OCI-LY1 (cell line): ENCODE data around the gene CPNE5.

Source experiments
- H2AFZ ChIP-seq: fragments of 200-600 bp; sonication (generic), shearing (Covaris generic); 2 replicates; pipeline ENCODE4 v1.6.0; 2014; ENCODE audit warnings: antibody characterized with exemption, mild to moderate bottlenecking, low read length
- H3F3A ChIP-seq: fragments of 200-600 bp; sonication (generic), shearing (Covaris generic); 2 replicates; pipeline ENCODE4 v1.6.0; 2014; ENCODE audit warnings: mild to moderate bottlenecking, antibody characterized with exemption, low read length, moderate library complexity; ENCODE audit not compliant: insufficient read depth
- H3K27ac ChIP-seq: fragments of 200-600 bp; sonication (generic); 2 replicates; pipeline ENCODE4 v1.5.1; 2014; ENCODE audit warnings: low read length, mixed run types, mild to moderate bottlenecking, low read depth; ENCODE audit not compliant: poor library complexity, severe bottlenecking
- H3K27me3 ChIP-seq: fragments of 200-600 bp; sonication (generic); 2 replicates; pipeline ENCODE4 v1.6.0; 2014; ENCODE audit warnings: antibody characterized with exemption, mild to moderate bottlenecking, low read length, moderate library complexity; ENCODE audit not compliant: insufficient read depth
- H3K36me3 ChIP-seq: fragments of 200-600 bp; sonication (generic); 2 replicates; pipeline ENCODE4 v1.6.1; 2014; ENCODE audit warnings: mild to moderate bottlenecking, antibody characterized with exemption, low read length, moderate library complexity, mixed read lengths; ENCODE audit not compliant: insufficient read depth
- H3K4me1 ChIP-seq: fragments of 200-600 bp; sonication (generic); 2 replicates; pipeline ENCODE4 v1.5.1; 2014; ENCODE audit warnings: mild to moderate bottlenecking, low read length, moderate library complexity; ENCODE audit not compliant: insufficient read depth, severe bottlenecking
- H3K4me2 ChIP-seq: fragments of 200-600 bp; sonication (generic), shearing (Covaris generic); 2 replicates; pipeline ENCODE4 v1.6.1; 2014; ENCODE audit warnings: low read length
- H3K4me3 ChIP-seq: fragments of 200-600 bp; sonication (generic); 2 replicates; pipeline ENCODE4 v1.5.1; 2014; ENCODE audit warnings: low read length, low read depth, mild to moderate bottlenecking, mixed read lengths; ENCODE audit not compliant: poor library complexity, severe bottlenecking
- H3K79me2 ChIP-seq: fragments of 200-600 bp; shearing (Covaris generic); 2 replicates; pipeline ENCODE4 v1.6.1; 2016; ENCODE audit warnings: mixed run types, low read length, mixed read lengths; ENCODE audit not compliant: insufficient read depth
- H3K9ac ChIP-seq: fragments of 200-600 bp; sonication (generic), shearing (Covaris generic); 2 replicates; pipeline ENCODE4 v1.6.1; 2014; ENCODE audit warnings: mild to moderate bottlenecking, low read length, mixed read lengths
- H3K9me2 ChIP-seq: fragments of 200-600 bp; sonication (generic), shearing (Covaris generic); 2 replicates; pipeline ENCODE4 v1.6.1; 2014; ENCODE audit warnings: low read depth, mild to moderate bottlenecking, low read length, mixed read lengths
- H3K9me3 ChIP-seq: fragments of 200-600 bp; shearing (Covaris generic); 2 replicates; pipeline ENCODE4 v1.6.1; 2014; ENCODE audit warnings: low read length, mixed read lengths
- H4K20me1 ChIP-seq: fragments of 200-600 bp; sonication (generic), shearing (Covaris generic); 2 replicates; pipeline ENCODE4 v1.6.0; 2016; ENCODE audit warnings: mild to moderate bottlenecking, low read length; ENCODE audit not compliant: insufficient read depth
- EZH2 ChIP-seq: fragments of 200-600 bp; sonication (generic), shearing (Covaris generic); IDR thresholded peaks from 2 replicates; pipeline ENCODE4 v1.8.0; 2017; ENCODE audit warnings: borderline replicate concordance, mixed run types, mild to moderate bottlenecking, antibody characterized with exemption, low read length, moderate library complexity, mixed read lengths
- TF ChIP-seq, protein P1 (sequence below): fragments of 200-600 bp; sonication (generic), shearing (Covaris generic); IDR thresholded peaks from 2 replicates; pipeline ENCODE4 v1.5.1; 2017; ENCODE audit warnings: mild to moderate bottlenecking, antibody characterized with exemption, low read length, moderate library complexity, mixed read lengths

Gene CPNE5

DNA sequence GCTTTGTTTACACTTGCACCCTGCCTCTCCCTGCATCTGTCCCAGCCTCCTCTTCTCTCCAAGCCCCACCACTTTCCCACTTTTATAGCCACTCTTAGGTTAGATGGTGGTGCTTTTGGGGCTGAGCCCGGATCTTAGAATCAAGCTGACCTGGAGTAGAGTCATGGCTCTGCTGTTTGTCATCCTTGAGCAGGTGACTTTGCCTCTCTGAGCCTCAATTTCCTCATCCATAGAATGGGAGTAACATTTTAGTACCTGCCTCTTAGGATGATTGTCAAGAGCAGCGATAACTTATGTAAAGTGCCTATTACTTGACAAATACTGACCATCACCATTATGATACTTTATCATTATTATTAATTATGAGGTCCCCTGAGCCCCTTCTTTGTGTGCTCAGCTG is 48.2 kb downstream of the CPNE5 start:
- no peak overlapping the region for H3K4me3 ChIP-seq
- H3K4me1 ChIP-seq, result no peaks in the 10 kb centered on the region
- H3K27me3 ChIP-seq, result no peaks in the 10 kb centered on the region; the same call in 1 of the 2 replicates

DNA sequence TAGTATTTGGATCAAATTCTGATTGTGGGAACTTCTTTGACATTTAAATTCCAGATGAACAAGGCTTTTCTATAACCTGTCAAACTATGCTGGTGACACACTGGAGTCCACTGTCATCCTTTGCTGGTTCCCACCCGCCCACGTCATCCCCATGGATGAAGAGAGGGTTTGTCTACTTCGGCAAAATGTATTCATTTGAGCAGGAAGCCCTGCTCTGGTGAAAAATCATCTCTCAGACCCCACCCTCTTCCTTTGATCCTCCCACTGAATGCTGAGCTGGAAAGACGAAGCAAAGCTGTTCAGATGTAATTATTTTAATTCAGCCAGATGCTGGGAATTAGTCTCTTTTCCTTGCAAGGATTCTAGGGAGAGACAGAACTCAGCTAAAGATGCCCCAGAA is 50.5 kb downstream of the CPNE5 start:
- Histone ChIP-seq H3K9me3 (no peaks in the 10 kb centered on the region), H3K27ac (no peak overlapping the region), H3K4me2 (no peak overlapping the region), H3K9ac (no peak overlapping the region), H3F3A (no peaks in the 10 kb centered on the region), H3K4me1 (no peaks in the 10 kb centered on the region), H3K36me3 (no peaks in the 10 kb centered on the region), H3K27me3 (no peaks in the 10 kb centered on the region; the same call in 1 of the 2 replicates), H3K79me2 (no peaks in the 10 kb centered on the region), H2AFZ (no peak overlapping the region), H4K20me1 (no peaks in the 10 kb centered on the region), H3K9me2 (no peaks in the 10 kb centered on the region), H3K4me3 (no peak overlapping the region)
- no peak for TF ChIP-seq EZH2
- TF ChIP-seq, protein P1, sequence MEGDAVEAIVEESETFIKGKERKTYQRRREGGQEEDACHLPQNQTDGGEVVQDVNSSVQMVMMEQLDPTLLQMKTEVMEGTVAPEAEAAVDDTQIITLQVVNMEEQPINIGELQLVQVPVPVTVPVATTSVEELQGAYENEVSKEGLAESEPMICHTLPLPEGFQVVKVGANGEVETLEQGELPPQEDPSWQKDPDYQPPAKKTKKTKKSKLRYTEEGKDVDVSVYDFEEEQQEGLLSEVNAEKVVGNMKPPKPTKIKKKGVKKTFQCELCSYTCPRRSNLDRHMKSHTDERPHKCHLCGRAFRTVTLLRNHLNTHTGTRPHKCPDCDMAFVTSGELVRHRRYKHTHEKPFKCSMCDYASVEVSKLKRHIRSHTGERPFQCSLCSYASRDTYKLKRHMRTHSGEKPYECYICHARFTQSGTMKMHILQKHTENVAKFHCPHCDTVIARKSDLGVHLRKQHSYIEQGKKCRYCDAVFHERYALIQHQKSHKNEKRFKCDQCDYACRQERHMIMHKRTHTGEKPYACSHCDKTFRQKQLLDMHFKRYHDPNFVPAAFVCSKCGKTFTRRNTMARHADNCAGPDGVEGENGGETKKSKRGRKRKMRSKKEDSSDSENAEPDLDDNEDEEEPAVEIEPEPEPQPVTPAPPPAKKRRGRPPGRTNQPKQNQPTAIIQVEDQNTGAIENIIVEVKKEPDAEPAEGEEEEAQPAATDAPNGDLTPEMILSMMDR, result no peak

More for the DNA sequence above, 48.2 kb downstream of the CPNE5 start:
- TF ChIP-seq, protein P1, result no peak
- no peak for TF ChIP-seq EZH2
- H4K20me1 ChIP-seq, result no peaks in the 10 kb centered on the region
- H3K36me3 ChIP-seq, result no peaks in the 10 kb centered on the region
- H3K79me2 ChIP-seq, result no peaks in the 10 kb centered on the region
- no peak overlapping the region for H3K27ac ChIP-seq
- no peak overlapping the region for H3K9ac ChIP-seq
- H3F3A ChIP-seq, result no peaks in the 10 kb centered on the region
- H2AFZ ChIP-seq, result no peak overlapping the region
- H3K4me2 ChIP-seq, result no peak overlapping the region
- H3K9me3 ChIP-seq, result no peaks in the 10 kb centered on the region
- no peaks in the 10 kb centered on the region for H3K9me2 ChIP-seq

DNA sequence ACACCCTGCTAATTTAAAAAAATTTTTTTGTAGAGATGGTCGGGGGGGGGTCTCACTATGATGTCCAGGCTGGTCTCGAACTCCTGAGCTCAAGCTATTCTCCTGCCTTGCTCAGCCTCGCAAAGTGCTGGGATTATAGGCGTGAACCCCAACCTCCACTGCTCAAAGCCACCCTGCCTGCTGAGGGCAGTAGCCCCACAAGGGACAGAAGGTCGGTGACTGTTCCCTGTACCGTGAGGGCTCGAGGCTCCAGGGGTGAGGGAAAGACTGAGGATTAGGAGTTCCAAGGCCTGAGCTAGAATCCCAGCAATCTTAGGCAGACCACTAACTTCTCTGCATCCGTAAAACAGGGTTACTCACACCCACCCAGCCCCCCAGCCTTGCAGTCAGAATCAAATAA is 51.1 kb downstream of the CPNE5 start:
- no peaks in the 10 kb centered on the region for H3K79me2 ChIP-seq
- no peaks in the 10 kb centered on the region for H4K20me1 ChIP-seq
- H3K9me2 ChIP-seq, result no peaks in the 10 kb centered on the region
- no peak overlapping the region for H3K27ac ChIP-seq
- no peak overlapping the region for H3K4me2 ChIP-seq
- H3K9ac ChIP-seq, result no peak overlapping the region
- no peaks in the 10 kb centered on the region for H3F3A ChIP-seq
- H3K9me3 ChIP-seq, result no peaks in the 10 kb centered on the region
- H3K4me1 ChIP-seq, result no peaks in the 10 kb centered on the region
- H3K27me3 ChIP-seq, result no peaks in the 10 kb centered on the region; the same call in 1 of the 2 replicates
- no peak overlapping the region for H2AFZ ChIP-seq
- H3K4me3 ChIP-seq, result no peak overlapping the region
- no peaks in the 10 kb centered on the region for H3K36me3 ChIP-seq
- TF ChIP-seq, protein P1, result no peak
- TF ChIP-seq EZH2, result no peak
